GM23338 (cell line): ENCODE results near the gene SFT2D1. TPM values are rescaled to one million over a fixed set of nuclear protein-coding genes. Genes with fewer than 3 reads are reported as not detected.

Experiments used
- ATAC-seq: fragments of 200-7000 bp; cut with Tn5 transposase; 3 replicates; pipeline ENCODE4 v1.9.1; 2020
- DNase-seq: peaks from one replicate; pipeline ENCODE4 v3.0.0-alpha.2; 2015; ENCODE audit warnings: low spot score
- H2AFZ ChIP-seq: fragments of 200-600 bp; sonication (generic); 2 replicates; pipeline ENCODE4 v1.8.0; 2016; ENCODE audit warnings: antibody characterized with exemption, mild to moderate bottlenecking, moderate library complexity
- H3F3A ChIP-seq: fragments of 200-600 bp; sonication (generic); replicated peaks from 2 replicates; pipeline ENCODE4 v1.8.0; 2017; ENCODE audit warnings: antibody characterized with exemption, mixed run types, low read depth
- H3K27ac ChIP-seq: fragments of 200-600 bp; sonication (generic); 2 replicates; pipeline ENCODE4 v1.6.1; 2016; ENCODE audit warnings: low read depth
- H3K27me3 ChIP-seq: fragments of 200-600 bp; sonication (generic); 2 replicates; pipeline ENCODE4 v1.8.0; 2016; ENCODE audit warnings: mild to moderate bottlenecking, mixed run types, moderate library complexity; ENCODE audit not compliant: insufficient read depth
- H3K36me3 ChIP-seq: fragments of 200-600 bp; sonication (generic); 2 replicates; pipeline ENCODE4 v1.8.0; 2016; ENCODE audit warnings: mild to moderate bottlenecking; ENCODE audit not compliant: insufficient read depth
- H3K4me1 ChIP-seq: fragments of 200-600 bp; sonication (generic); 2 replicates; pipeline ENCODE4 v1.8.0; 2016; ENCODE audit warnings: mild to moderate bottlenecking, moderate library complexity; ENCODE audit not compliant: insufficient read depth
- H3K4me2 ChIP-seq: fragments of 200-600 bp; sonication (generic); 2 replicates; pipeline ENCODE4 v1.7.1; 2017; ENCODE audit warnings: mixed run types
- H3K4me3 ChIP-seq: fragments of 200-600 bp; sonication (generic); 2 replicates; pipeline ENCODE4 v1.6.1; 2016; ENCODE audit warnings: mixed run types
- H3K79me2 ChIP-seq: fragments of 200-600 bp; sonication (generic); replicated peaks from 2 replicates; pipeline ENCODE4 v1.8.0; 2017; ENCODE audit warnings: mild to moderate bottlenecking; ENCODE audit not compliant: insufficient read depth
- H3K9me2 ChIP-seq: fragments of 200-600 bp; sonication (generic); 2 replicates; pipeline ENCODE4 v1.8.0; 2017; ENCODE audit not compliant: insufficient read depth
- H4K20me1 ChIP-seq: fragments of 200-600 bp; sonication (generic); replicated peaks from 2 replicates; pipeline ENCODE4 v1.8.0; 2017; ENCODE audit warnings: mild to moderate bottlenecking; ENCODE audit not compliant: insufficient read depth
- H3K27ac Mint-ChIP-seq: 2 replicates; pipeline ENCODE4 v1.8.0; 2020; ENCODE audit warnings: inconsistent platforms, mild to moderate bottlenecking, moderate library complexity, mixed read lengths
- H3K27me3 Mint-ChIP-seq: 3 replicates; pipeline ENCODE4 v1.8.0; 2022; ENCODE audit warnings: low read depth, mild to moderate bottlenecking, moderate library complexity, mixed read lengths, inconsistent platforms; ENCODE audit not compliant: insufficient read depth, poor library complexity
- H3K36me3 Mint-ChIP-seq: 3 replicates; pipeline ENCODE4 v1.8.0; 2021; ENCODE audit warnings: low read depth, mild to moderate bottlenecking, inconsistent platforms, moderate library complexity, mixed read lengths
- H3K4me1 Mint-ChIP-seq: 3 replicates; pipeline ENCODE4 v1.8.0; 2020; ENCODE audit warnings: mild to moderate bottlenecking, inconsistent platforms, mixed read lengths
- H3K4me3 Mint-ChIP-seq: 3 replicates; pipeline ENCODE4 v1.8.0; 2021; ENCODE audit warnings: moderate library complexity, mild to moderate bottlenecking, inconsistent platforms, mixed read lengths
- H3K9me3 Mint-ChIP-seq: 3 replicates; pipeline ENCODE4 v1.8.0; 2020; ENCODE audit warnings: moderate library complexity, mild to moderate bottlenecking, inconsistent platforms, mixed read lengths
- CREB1 ChIP-seq: fragments of 250-450 bp; sonication (Bioruptor Pico); IDR thresholded peaks from 2 replicates; pipeline ENCODE4 v1.5.0; 2020; ENCODE audit warnings: low read depth, mild to moderate bottlenecking, moderate library complexity
- ETS1 ChIP-seq: IDR thresholded peaks from 2 replicates; pipeline ENCODE4 v1.6.1; 2016; ENCODE audit warnings: antibody characterized with exemption
- EZH2phosphoT487 ChIP-seq: fragments of 200-600 bp; sonication (generic); IDR thresholded peaks from one replicate; pipeline ENCODE4 v1.8.1; 2018; ENCODE audit warnings: antibody characterized with exemption; ENCODE audit not compliant: unreplicated experiment
- JUNB ChIP-seq: IDR thresholded peaks from one replicate; pipeline ENCODE4 v1.6.1; 2016; ENCODE audit warnings: antibody characterized with exemption; ENCODE audit not compliant: unreplicated experiment
- NANOG ChIP-seq: IDR thresholded peaks from 2 replicates; pipeline ENCODE4 v1.6.1; 2016; ENCODE audit warnings: antibody characterized with exemption, borderline replicate concordance
- POLR2AphosphoS5 ChIP-seq: IDR thresholded peaks from 2 replicates; pipeline ENCODE4 v1.6.1; 2016; ENCODE audit warnings: antibody characterized with exemption, low read depth
- STAT1 ChIP-seq: IDR thresholded peaks from one replicate; pipeline ENCODE4 v1.6.1; 2016; ENCODE audit warnings: antibody characterized with exemption; ENCODE audit not compliant: unreplicated experiment
- ZNF114 ChIP-seq: fragments of 250-450 bp; sonication (Bioruptor Pico); IDR thresholded peaks from 2 replicates; pipeline ENCODE4 v1.5.0; 2020; ENCODE audit warnings: mild to moderate bottlenecking, moderate library complexity
- ZNF331 ChIP-seq: fragments of 250-450 bp; sonication (Bioruptor Pico); IDR thresholded peaks from 2 replicates; pipeline ENCODE4 v1.5.0; 2020; ENCODE audit warnings: low read depth, mild to moderate bottlenecking, moderate library complexity
- ZNF462 ChIP-seq: fragments of 250-450 bp; sonication (Bioruptor Pico); IDR thresholded peaks from 2 replicates; pipeline ENCODE4 v1.5.0; 2020; ENCODE audit warnings: mild to moderate bottlenecking, moderate library complexity
- polyA plus RNA-seq: library from polyadenylated mRNA; unstranded; fragments of >200 nt; fragmentation: Nextera tagmentation; extraction: Ambion mirVana; gene quantifications from 2 replicates; pipeline ENCODE4 v1.2.1, GENCODE V29; 2016
- total RNA-seq: library from RNA; depleted of rRNA; stranded (reverse); fragments of >200 nt; shearing (Covaris generic); gene quantifications from 2 replicates; pipeline ENCODE4 v1.2.3, GENCODE V29; 2014
- TF ChIP-seq, protein P1 (sequence below): IDR thresholded peaks from one replicate; pipeline ENCODE4 v1.6.1; 2018; ENCODE audit warnings: antibody characterized with exemption; ENCODE audit not compliant: unreplicated experiment

Gene SFT2D1
- total and polyA plus RNA-seq, 2 experiments from 2014 or later = 74.7 to 120 TPM

DNA sequence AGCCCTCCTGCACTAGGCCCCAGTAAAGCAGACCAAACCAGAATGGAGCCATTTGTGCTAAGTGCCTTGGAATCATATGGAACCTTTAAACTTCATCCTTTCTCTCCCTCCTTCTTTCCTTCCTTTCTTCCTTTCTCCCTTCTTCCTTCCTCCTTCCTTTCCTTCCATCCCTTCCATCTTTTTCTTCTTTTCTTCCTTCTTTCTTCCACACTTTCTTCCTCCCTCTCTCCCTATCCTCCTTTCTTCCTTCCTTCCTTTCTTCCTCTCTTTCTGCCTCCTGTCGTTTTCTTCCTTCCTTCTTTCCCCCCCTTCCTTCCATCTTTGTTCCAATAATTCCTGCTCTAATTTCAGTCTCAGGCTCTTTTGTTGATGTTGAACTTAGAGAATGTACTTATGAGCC, 11.2 kb upstream of the SFT2D1 start:
- DNase-seq (no peak), ATAC-seq (no peak)
- no peaks in the 10 kb centered on the region for H3K36me3 Mint-ChIP-seq
- TF ChIP-seq STAT1 (no peak), POLR2AphosphoS5 (no peak), NANOG (no peak), JUNB (no peak)
- H3K27me3 Mint-ChIP-seq = peaks cover 5% of the 10 kb centered on the region
- Histone ChIP-seq H4K20me1 (no peaks in the 10 kb centered on the region), H3K4me1 (peaks cover 14% of the 10 kb centered on the region), H3K27me3 (no peaks in the 10 kb centered on the region), H3K36me3 (0 out of 2 replicates have a peak, but pooled peaks cover 2% of the 10 kb centered on the region), H3K79me2 (no peaks in the 10 kb centered on the region), H3K4me3 (no peak overlapping the region), H3K9me2 (no peaks in the 10 kb centered on the region), H3K4me2 (no peak overlapping the region), H3K27ac (no peak overlapping the region), H3F3A (no peaks in the 10 kb centered on the region), H2AFZ (no peak overlapping the region)
- H3K4me3 Mint-ChIP-seq = no peak overlapping the region
- no peak overlapping the region for H3K27ac Mint-ChIP-seq
- no peaks in the 10 kb centered on the region for H3K9me3 Mint-ChIP-seq
- peaks cover 9% of the 10 kb centered on the region for H3K4me1 Mint-ChIP-seq

GRCh38 chr6:166352923-166353322, 10.6 kb upstream of the SFT2D1 start:
- no peak for DNase-seq
- Mint-ChIP-seq H3K27me3 (peaks cover 5% of the 10 kb centered on the region), H3K27ac (no peak overlapping the region), H3K36me3 (no peaks in the 10 kb centered on the region), H3K4me3 (no peak overlapping the region), H3K4me1 (peaks cover 9% of the 10 kb centered on the region), H3K9me3 (no peaks in the 10 kb centered on the region)
- H3K4me1 ChIP-seq = peaks cover 14% of the 10 kb centered on the region
- H3K27ac ChIP-seq = no peak overlapping the region
- H3K9me2 ChIP-seq = no peaks in the 10 kb centered on the region
- no peaks in the 10 kb centered on the region for H3K36me3 ChIP-seq
- TF ChIP-seq NANOG (no peak), STAT1 (no peak), ZNF114 (no peak), EZH2phosphoT487 (no peak), ZNF331 (CRISPR knock-in tag) (no peak), JUNB (no peak), CREB1 (CRISPR knock-in tag) (no peak), ZNF462 (CRISPR knock-in tag) (no peak), ETS1 (no peak)
- TF ChIP-seq, protein P1, sequence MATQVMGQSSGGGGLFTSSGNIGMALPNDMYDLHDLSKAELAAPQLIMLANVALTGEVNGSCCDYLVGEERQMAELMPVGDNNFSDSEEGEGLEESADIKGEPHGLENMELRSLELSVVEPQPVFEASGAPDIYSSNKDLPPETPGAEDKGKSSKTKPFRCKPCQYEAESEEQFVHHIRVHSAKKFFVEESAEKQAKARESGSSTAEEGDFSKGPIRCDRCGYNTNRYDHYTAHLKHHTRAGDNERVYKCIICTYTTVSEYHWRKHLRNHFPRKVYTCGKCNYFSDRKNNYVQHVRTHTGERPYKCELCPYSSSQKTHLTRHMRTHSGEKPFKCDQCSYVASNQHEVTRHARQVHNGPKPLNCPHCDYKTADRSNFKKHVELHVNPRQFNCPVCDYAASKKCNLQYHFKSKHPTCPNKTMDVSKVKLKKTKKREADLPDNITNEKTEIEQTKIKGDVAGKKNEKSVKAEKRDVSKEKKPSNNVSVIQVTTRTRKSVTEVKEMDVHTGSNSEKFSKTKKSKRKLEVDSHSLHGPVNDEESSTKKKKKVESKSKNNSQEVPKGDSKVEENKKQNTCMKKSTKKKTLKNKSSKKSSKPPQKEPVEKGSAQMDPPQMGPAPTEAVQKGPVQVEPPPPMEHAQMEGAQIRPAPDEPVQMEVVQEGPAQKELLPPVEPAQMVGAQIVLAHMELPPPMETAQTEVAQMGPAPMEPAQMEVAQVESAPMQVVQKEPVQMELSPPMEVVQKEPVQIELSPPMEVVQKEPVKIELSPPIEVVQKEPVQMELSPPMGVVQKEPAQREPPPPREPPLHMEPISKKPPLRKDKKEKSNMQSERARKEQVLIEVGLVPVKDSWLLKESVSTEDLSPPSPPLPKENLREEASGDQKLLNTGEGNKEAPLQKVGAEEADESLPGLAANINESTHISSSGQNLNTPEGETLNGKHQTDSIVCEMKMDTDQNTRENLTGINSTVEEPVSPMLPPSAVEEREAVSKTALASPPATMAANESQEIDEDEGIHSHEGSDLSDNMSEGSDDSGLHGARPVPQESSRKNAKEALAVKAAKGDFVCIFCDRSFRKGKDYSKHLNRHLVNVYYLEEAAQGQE = no peak
- H3K27me3 ChIP-seq = no peaks in the 10 kb centered on the region
- H3K4me3 ChIP-seq = no peak overlapping the region
- H3F3A ChIP-seq = no peaks in the 10 kb centered on the region
- ATAC-seq = no peak
- no peak overlapping the region for H3K4me2 ChIP-seq
- H3K79me2 ChIP-seq = no peaks in the 10 kb centered on the region
- no peaks in the 10 kb centered on the region for H4K20me1 ChIP-seq
- peak overlapping the region; percentile 16; the same call in 1 of the 2 replicates for H2AFZ ChIP-seq
